ENCODE results near the gene FCHSD1.

The FCHSD1 gene

DNA sequence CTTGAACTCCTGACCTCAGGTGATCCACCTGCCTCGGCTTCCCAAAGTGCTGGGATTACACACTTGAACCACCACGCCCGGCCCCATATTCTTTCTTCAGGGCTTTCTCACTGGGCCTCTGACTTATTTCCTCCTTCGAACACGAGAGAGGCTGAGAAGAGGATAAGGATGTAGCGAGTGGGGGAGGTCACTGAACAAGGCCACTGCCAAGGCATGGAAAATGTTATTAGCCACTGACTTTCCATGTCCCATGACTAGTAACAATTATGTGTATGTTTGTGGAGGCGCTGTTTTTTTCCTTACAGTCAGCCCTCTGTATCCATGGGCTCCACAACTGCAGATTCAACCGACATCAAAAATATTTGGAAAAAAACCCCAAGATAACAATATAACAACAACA, 12.3 kb upstream of the FCHSD1 start:
- H3K4me3 ChIP-seq (ENCODE audit: low read depth, low read length), result no peak overlapping the region
- no peak for TF ChIP-seq CTCF (IDR thresholded peaks at IDR 0.05; ENCODE audit: low read depth, low read length)

- TF ChIP-seq CTCF (IDR thresholded peaks at IDR 0.05; ENCODE audit: low read depth, low read length), result no peak
- H3K4me3 ChIP-seq (ENCODE audit: low read depth, low read length), result no peak overlapping the region
Measured at GRCh38 chr5:141662028-141662427, 10.8 kb upstream of the FCHSD1 start.

DNA sequence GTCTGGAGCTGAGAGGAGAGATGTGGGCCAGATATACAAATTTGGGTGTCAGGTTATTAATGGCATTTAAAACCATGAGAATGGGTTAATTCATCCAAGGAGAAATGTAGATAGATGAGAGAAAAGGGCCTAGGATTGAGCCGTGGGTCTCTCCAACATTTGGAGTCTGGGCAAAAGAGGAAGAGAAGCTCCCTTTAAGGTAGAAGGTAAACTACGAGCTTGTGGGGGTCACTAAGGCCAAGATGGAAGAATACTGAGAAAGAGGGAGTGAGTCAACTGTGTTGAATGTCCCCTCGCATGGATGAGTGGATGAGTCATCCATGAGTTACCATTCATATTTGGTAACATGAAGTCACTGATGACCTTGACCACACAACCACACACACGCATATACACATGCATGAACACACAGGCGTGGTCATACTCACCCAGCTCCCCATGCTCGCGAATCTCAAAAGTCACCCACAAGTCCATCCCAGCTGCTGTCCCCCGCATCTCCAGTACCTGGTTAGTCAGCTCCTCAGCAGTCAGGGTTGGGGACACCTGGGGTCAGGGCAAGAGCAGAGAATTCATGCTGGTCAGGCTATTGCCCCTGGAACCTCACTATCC, 6.8 kb upstream of the FCHSD1 start:
- TF ChIP-seq CTCF (IDR thresholded peaks at IDR 0.05; ENCODE audit: low read depth, low read length), result no peak
- no peak overlapping the region for H3K4me3 ChIP-seq (ENCODE audit: low read depth, low read length)

- no peak for TF ChIP-seq CTCF (IDR thresholded peaks at IDR 0.05; ENCODE audit: low read depth, low read length)
- no peak overlapping the region for H3K4me3 ChIP-seq (ENCODE audit: low read depth, low read length)
Measured at GRCh38 chr5:141657404-141657803, 6.2 kb upstream of the FCHSD1 start.

DNA sequence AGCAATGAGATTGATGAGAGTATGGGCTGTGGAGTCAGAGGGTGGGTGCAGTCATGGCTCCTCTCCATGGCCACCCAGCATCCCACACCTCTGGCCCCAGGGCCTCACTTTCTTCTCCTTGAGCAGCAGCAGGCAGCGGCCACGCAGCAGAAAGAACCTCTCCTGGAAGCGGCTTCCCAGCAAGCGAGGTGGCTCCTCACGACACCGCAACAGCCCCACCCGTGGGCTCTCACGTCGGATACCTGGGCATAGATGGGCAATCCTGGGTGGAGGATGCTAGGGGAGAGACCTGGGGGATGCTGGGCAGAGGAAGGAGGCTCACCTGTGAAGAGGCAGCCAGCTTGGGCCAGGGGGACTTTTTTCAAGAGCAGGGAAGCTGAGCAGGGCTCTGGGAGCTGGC, 5.2 kb upstream of the FCHSD1 start:
- no peak for TF ChIP-seq CTCF (IDR thresholded peaks at IDR 0.05; ENCODE audit: low read depth, low read length)
- no peak overlapping the region for H3K4me3 ChIP-seq (ENCODE audit: low read depth, low read length)

DNA sequence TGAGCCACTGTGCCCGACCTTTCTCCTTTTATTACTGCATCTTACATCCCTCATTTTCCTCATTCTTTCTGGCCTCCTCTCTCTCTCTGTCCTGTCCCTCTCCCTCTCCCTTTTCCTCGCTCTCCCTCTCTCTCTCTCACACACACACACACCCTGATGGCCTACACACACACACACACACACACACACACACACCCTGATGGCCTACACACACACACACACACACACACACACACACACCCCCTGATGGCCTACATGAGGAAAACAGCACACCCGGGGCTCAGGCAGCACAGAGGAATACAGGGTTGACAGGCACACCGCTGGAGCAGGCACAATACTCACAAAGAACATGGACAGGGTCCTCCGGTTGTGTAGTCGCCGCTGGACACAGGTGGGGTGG, 3.8 kb upstream of the FCHSD1 start:
- no peak overlapping the region for H3K4me3 ChIP-seq (ENCODE audit: low read depth, low read length)
- no peak for TF ChIP-seq CTCF (IDR thresholded peaks at IDR 0.05; ENCODE audit: low read depth, low read length)

DNA sequence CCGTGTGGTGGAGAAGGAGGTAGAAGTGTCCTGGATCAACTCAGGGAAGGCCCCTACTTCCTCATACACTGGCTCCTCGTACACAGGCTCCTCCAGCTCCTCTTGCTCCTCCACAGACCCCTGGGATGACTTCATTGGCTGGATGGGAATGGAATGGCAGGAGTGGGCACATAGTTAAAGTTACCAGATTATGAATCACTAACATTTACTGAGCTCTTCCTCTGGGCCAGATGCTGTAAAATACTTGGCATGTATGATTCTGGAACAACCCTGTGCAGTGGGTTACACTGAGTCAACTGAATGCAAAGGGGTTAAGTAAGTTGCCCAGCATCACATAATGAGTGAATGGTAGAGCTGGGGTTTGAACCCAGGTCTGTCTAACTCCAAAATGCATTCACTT, 3.1 kb upstream of the FCHSD1 start:
- no peak overlapping the region for H3K4me3 ChIP-seq (ENCODE audit: low read depth, low read length)
- no peak for TF ChIP-seq CTCF (IDR thresholded peaks at IDR 0.05; ENCODE audit: low read depth, low read length)

All from WI38 (cell line).